ENCODE results near the gene CLDN6. TPM values are rescaled to one million over a fixed set of nuclear protein-coding genes. Genes with fewer than 3 reads are reported as not detected.

CLDN6 gene
- total and polyA plus RNA-seq, 9 of the 15 experiments (the other 6 are each of a cell fraction or from before 2014, with no cell fraction given), result 0.22 to 0.75 (median 0.38) TPM; not detected in 3

DNA sequence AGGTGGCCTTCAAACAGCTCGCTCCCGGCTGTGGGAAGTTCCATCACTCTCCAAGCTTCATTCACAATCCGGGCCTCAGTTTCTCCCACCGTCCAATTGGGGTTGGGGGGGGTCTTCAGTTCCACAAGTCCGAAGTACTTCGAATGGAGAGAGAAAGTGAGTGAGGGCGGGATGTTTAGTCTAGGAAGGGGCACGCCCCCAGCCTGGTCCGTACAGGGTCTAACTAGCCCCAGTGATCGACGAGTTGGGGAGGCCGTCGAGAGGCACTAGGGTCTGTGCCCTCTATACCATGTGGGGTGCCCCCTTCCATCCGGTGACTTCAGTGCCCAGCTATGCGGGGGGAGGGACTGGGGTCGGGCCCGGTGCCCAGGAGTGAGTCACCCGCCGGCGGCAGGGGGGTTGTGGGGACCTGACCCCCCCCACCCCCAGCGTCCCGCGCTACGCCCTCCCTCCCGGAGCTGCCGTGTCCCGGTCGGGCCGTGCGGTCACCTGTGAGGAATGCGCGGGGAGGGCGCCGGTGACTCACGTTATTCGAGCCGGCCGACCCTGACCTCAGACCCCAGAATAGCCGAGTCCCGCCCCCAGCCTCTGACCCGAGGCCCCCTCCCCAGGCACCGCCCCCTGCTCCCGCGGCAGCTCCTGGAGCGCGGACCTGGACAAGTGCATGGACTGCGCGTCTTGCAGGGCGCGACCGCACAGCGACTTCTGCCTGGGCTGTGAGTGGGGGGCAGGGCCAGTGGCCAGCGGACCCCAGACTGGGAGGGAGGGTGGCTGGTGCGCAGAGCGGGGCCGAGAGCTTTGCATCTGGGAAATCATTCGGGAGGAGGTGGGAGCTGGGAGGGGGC lies 2.8 kb upstream of the CLDN6 start (continued):
- TF ChIP-seq, protein P1, sequence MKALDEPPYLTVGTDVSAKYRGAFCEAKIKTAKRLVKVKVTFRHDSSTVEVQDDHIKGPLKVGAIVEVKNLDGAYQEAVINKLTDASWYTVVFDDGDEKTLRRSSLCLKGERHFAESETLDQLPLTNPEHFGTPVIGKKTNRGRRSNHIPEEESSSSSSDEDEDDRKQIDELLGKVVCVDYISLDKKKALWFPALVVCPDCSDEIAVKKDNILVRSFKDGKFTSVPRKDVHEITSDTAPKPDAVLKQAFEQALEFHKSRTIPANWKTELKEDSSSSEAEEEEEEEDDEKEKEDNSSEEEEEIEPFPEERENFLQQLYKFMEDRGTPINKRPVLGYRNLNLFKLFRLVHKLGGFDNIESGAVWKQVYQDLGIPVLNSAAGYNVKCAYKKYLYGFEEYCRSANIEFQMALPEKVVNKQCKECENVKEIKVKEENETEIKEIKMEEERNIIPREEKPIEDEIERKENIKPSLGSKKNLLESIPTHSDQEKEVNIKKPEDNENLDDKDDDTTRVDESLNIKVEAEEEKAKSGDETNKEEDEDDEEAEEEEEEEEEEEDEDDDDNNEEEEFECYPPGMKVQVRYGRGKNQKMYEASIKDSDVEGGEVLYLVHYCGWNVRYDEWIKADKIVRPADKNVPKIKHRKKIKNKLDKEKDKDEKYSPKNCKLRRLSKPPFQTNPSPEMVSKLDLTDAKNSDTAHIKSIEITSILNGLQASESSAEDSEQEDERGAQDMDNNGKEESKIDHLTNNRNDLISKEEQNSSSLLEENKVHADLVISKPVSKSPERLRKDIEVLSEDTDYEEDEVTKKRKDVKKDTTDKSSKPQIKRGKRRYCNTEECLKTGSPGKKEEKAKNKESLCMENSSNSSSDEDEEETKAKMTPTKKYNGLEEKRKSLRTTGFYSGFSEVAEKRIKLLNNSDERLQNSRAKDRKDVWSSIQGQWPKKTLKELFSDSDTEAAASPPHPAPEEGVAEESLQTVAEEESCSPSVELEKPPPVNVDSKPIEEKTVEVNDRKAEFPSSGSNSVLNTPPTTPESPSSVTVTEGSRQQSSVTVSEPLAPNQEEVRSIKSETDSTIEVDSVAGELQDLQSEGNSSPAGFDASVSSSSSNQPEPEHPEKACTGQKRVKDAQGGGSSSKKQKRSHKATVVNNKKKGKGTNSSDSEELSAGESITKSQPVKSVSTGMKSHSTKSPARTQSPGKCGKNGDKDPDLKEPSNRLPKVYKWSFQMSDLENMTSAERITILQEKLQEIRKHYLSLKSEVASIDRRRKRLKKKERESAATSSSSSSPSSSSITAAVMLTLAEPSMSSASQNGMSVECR (CRISPR knock-in tag; IDR thresholded peaks at IDR 0.05), result peak; percentile 84
- TF ChIP-seq PCBP1 (IDR thresholded peaks at IDR 0.05; ENCODE audit: low read depth, low read length, poor library complexity, severe bottlenecking) (no peak), TEAD4 (IDR thresholded peaks at IDR 0.05; ENCODE audit: low read length) (peak; percentile 69; the same call in 1 of the 2 replicates), TEAD4 (CRISPR knock-in tag; IDR thresholded peaks at IDR 0.05; ENCODE audit: borderline replicate concordance) (peak; percentile 83; the same call in 1 of the 2 replicates), TAF9B (IDR thresholded peaks at IDR 0.05; ENCODE audit: partially characterized antibody) (no peak), EP400 (IDR thresholded peaks at IDR 0.05) (peak; percentile 46; the same call in 1 of the 2 replicates)
- TF ChIP-seq, protein P2, sequence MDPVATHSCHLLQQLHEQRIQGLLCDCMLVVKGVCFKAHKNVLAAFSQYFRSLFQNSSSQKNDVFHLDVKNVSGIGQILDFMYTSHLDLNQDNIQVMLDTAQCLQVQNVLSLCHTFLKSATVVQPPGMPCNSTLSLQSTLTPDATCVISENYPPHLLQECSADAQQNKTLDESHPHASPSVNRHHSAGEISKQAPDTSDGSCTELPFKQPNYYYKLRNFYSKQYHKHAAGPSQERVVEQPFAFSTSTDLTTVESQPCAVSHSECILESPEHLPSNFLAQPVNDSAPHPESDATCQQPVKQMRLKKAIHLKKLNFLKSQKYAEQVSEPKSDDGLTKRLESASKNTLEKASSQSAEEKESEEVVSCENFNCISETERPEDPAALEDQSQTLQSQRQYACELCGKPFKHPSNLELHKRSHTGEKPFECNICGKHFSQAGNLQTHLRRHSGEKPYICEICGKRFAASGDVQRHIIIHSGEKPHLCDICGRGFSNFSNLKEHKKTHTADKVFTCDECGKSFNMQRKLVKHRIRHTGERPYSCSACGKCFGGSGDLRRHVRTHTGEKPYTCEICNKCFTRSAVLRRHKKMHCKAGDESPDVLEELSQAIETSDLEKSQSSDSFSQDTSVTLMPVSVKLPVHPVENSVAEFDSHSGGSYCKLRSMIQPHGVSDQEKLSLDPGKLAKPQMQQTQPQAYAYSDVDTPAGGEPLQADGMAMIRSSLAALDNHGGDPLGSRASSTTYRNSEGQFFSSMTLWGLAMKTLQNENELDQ (CRISPR knock-in tag; IDR thresholded peaks at IDR 0.05; ENCODE audit: borderline replicate concordance), result no peak
- TF ChIP-seq, protein P3, sequence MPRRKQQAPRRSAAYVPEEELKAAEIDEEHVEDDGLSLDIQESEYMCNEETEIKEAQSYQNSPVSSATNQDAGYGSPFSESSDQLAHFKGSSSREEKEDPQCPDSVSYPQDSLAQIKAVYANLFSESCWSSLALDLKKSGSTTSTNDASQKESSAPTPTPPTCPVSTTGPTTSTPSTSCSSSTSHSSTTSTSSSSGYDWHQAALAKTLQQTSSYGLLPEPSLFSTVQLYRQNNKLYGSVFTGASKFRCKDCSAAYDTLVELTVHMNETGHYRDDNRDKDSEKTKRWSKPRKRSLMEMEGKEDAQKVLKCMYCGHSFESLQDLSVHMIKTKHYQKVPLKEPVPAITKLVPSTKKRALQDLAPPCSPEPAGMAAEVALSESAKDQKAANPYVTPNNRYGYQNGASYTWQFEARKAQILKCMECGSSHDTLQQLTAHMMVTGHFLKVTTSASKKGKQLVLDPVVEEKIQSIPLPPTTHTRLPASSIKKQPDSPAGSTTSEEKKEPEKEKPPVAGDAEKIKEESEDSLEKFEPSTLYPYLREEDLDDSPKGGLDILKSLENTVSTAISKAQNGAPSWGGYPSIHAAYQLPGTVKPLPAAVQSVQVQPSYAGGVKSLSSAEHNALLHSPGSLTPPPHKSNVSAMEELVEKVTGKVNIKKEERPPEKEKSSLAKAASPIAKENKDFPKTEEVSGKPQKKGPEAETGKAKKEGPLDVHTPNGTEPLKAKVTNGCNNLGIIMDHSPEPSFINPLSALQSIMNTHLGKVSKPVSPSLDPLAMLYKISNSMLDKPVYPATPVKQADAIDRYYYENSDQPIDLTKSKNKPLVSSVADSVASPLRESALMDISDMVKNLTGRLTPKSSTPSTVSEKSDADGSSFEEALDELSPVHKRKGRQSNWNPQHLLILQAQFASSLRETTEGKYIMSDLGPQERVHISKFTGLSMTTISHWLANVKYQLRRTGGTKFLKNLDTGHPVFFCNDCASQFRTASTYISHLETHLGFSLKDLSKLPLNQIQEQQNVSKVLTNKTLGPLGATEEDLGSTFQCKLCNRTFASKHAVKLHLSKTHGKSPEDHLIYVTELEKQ (CRISPR knock-in tag; IDR thresholded peaks at IDR 0.05), result no peak
- TF ChIP-seq, protein P4, sequence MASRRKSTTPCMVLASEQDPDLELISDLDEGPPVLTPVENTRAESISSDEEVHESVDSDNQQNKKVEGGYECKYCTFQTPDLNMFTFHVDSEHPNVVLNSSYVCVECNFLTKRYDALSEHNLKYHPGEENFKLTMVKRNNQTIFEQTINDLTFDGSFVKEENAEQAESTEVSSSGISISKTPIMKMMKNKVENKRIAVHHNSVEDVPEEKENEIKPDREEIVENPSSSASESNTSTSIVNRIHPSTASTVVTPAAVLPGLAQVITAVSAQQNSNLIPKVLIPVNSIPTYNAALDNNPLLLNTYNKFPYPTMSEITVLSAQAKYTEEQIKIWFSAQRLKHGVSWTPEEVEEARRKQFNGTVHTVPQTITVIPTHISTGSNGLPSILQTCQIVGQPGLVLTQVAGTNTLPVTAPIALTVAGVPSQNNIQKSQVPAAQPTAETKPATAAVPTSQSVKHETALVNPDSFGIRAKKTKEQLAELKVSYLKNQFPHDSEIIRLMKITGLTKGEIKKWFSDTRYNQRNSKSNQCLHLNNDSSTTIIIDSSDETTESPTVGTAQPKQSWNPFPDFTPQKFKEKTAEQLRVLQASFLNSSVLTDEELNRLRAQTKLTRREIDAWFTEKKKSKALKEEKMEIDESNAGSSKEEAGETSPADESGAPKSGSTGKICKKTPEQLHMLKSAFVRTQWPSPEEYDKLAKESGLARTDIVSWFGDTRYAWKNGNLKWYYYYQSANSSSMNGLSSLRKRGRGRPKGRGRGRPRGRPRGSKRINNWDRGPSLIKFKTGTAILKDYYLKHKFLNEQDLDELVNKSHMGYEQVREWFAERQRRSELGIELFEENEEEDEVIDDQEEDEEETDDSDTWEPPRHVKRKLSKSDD (conservative IDR thresholded peaks at IDR 0.05; ENCODE audit: low read length), result no peak
- TF ChIP-seq, protein P5, sequence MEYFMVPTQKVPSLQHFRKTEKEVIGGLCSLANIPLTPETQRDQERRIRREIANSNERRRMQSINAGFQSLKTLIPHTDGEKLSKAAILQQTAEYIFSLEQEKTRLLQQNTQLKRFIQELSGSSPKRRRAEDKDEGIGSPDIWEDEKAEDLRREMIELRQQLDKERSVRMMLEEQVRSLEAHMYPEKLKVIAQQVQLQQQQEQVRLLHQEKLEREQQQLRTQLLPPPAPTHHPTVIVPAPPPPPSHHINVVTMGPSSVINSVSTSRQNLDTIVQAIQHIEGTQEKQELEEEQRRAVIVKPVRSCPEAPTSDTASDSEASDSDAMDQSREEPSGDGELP (CRISPR knock-in tag; IDR thresholded peaks at IDR 0.05; ENCODE audit: borderline replicate concordance), result no peak; the same call in 1 of the 2 replicates

All from K562 (cell line).